ENCODE results near the gene PSG4.
"Not testable (repeated sequence)": the region's sequence is repeated elsewhere in the genome, so short reads cannot be mapped to it uniquely, and the experiment has no call there.

The PSG4 gene

DNA sequence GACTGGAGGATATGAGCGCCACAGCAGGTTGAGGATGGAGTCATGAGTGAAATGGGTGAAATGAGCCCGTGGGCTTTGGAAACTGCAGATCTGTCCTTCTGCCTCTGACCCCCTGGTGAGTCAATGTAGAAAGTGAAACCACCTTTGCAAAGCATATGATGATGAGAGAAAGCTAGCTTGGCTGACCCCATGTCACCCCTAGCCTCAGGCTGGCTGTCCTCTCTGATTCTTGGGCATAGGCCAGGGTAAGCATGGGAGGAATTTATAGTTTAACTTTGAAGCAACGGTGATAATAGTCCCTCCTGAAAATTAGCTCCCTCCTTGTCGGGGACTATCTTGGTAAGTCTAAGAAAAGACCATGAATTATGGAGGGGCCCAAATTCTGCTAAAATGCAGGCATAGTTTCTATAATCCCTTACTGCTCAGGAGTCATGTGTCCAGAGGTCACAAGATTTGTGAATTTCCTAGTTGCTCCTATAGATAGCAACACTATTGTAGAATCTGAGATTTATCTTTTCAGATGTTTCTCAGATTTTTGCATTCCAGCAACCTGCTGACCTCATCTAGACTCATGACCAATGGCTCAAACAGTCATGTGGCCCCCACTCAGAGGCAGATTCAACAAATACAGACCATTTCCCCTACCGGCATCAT is 18.9 kb upstream of the PSG4 start:
- peaks cover 17% of the 10 kb centered on the region for H3K9me3 Mint-ChIP-seq
- not testable (repeated sequence) for DNase-seq (ENCODE audit: low spot score in 2 of 2); H3K27me3 Mint-ChIP-seq; H3K4me3 Mint-ChIP-seq; H3K27ac Mint-ChIP-seq (ENCODE audit: low read depth); H3K4me1 Mint-ChIP-seq; ATAC-seq (replicated peaks; ENCODE audit: extremely low read depth, poor library complexity, severe bottlenecking); H3K36me3 Mint-ChIP-seq (ENCODE audit: insufficient read depth)

DNA sequence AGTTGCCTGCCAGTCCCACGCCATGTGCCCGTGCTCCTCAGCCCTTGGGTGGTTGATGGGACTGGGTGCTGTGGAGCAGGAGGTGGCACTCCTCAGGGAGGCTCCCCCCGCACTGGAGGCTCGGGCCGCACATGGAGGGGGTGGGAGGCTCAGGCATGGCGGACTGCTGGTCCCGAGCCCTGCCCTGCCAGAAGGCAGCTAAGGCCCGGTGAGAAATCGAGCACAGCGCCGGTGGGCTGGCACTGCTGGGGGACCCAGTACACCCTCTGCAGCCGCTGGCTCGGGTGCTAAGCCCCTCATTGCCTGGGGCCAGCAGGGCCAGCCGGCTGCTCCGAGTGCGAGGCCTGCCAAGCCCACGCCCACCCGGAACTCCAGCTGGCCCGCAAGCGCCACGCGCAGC is 16.5 kb upstream of the PSG4 start:
- H3K36me3 Mint-ChIP-seq (ENCODE audit: insufficient read depth); ATAC-seq (replicated peaks; ENCODE audit: extremely low read depth, poor library complexity, severe bottlenecking); H3K4me1 Mint-ChIP-seq; H3K4me3 Mint-ChIP-seq; H3K27ac Mint-ChIP-seq (ENCODE audit: low read depth); DNase-seq (ENCODE audit: low spot score in 2 of 2): not testable (repeated sequence)
- H3K27me3 Mint-ChIP-seq, result peaks cover 10% of the 10 kb centered on the region
- H3K9me3 Mint-ChIP-seq, result peaks cover 14% of the 10 kb centered on the region

DNA sequence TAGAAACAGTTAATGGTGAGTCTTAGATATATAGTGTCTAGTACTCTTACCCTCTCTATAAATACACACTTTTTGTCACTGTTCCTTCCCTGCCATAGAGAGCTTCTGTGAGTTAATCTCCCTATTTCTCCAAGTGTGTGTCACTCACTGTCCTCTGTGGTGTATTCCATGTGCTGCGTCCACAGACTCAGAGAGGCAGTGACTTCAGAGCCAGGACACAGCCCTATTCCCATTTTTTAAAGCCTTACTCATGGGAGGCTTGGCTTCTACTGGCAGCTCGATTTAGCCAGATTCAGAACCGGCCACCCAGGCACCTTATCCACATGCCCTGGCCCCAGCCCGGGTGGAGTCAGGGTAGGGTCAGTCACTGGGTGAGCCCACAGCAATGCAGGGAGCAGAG is 13.7 kb upstream of the PSG4 start:
- not testable (repeated sequence) for ATAC-seq (replicated peaks; ENCODE audit: extremely low read depth, poor library complexity, severe bottlenecking); H3K36me3 Mint-ChIP-seq (ENCODE audit: insufficient read depth)

GRCh38 chr19:43215881-43216280 is 10.4 kb upstream of the PSG4 start:
- H3K27me3 Mint-ChIP-seq, result peaks cover 25% of the 10 kb centered on the region
- H3K4me1 Mint-ChIP-seq; H3K9me3 Mint-ChIP-seq; H3K27ac Mint-ChIP-seq (ENCODE audit: low read depth); DNase-seq (ENCODE audit: low spot score in 2 of 2); H3K4me3 Mint-ChIP-seq; H3K36me3 Mint-ChIP-seq (ENCODE audit: insufficient read depth); ATAC-seq (replicated peaks; ENCODE audit: extremely low read depth, poor library complexity, severe bottlenecking): not testable (repeated sequence)

More for the DNA sequence above, 13.7 kb upstream of the PSG4 start:
- H3K27me3 Mint-ChIP-seq, result peaks cover 21% of the 10 kb centered on the region
- not testable (repeated sequence) for H3K4me1 Mint-ChIP-seq; DNase-seq (ENCODE audit: low spot score in 2 of 2); H3K27ac Mint-ChIP-seq (ENCODE audit: low read depth); H3K4me3 Mint-ChIP-seq; H3K9me3 Mint-ChIP-seq

- no peak for ATAC-seq (replicated peaks; ENCODE audit: extremely low read depth, poor library complexity, severe bottlenecking)
- Mint-ChIP-seq H3K36me3 (ENCODE audit: insufficient read depth) (no peaks in the 10 kb centered on the region), H3K4me3 (no peak overlapping the region), H3K4me1 (no peaks in the 10 kb centered on the region), H3K27me3 (peaks cover 37% of the 10 kb centered on the region), H3K9me3 (no peaks in the 10 kb centered on the region), H3K27ac (ENCODE audit: low read depth) (no peak overlapping the region)
- no peak for DNase-seq (ENCODE audit: low spot score in 2 of 2)
These were observed 2.6 kb upstream of the PSG4 start for GRCh38 chr19:43207991-43208390.

- peaks cover 37% of the 10 kb centered on the region for H3K27me3 Mint-ChIP-seq
- H3K27ac Mint-ChIP-seq (ENCODE audit: low read depth); H3K4me3 Mint-ChIP-seq; H3K4me1 Mint-ChIP-seq; ATAC-seq (replicated peaks; ENCODE audit: extremely low read depth, poor library complexity, severe bottlenecking); H3K36me3 Mint-ChIP-seq (ENCODE audit: insufficient read depth); H3K9me3 Mint-ChIP-seq: not testable (repeated sequence)
- peak in 1 of 2 donors; percentile 21 for DNase-seq (ENCODE audit: low spot score in 2 of 2)
These were observed 1.7 kb upstream of the PSG4 start for GRCh38 chr19:43207174-43207573.

DNA sequence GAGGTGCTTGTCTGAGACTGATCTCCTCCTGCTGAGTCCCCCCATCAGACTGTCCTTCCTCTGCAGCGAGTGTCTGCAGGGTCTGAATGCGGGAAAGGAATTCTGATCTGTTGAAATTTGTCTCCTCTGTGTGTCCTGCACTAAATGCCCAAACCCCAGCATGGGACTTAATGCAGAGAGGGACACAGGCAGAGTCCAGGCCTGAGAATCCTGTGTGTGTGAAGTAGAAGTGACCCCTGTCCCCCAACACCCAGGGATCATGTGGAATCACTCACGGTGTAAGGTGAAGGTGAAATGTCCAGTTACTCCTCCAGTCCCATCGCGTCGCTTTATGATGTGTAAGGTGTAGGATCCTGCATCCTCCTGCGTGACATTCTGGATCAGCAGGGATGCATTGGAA is 1.8 kb downstream of the PSG4 start:
- not testable (repeated sequence) for H3K36me3 Mint-ChIP-seq (ENCODE audit: insufficient read depth); ATAC-seq (replicated peaks; ENCODE audit: extremely low read depth, poor library complexity, severe bottlenecking); DNase-seq (ENCODE audit: low spot score in 2 of 2); H3K27ac Mint-ChIP-seq (ENCODE audit: low read depth); H3K4me1 Mint-ChIP-seq; H3K4me3 Mint-ChIP-seq; H3K9me3 Mint-ChIP-seq
- peaks cover 40% of the 10 kb centered on the region for H3K27me3 Mint-ChIP-seq

GRCh38 chr19:43201891-43202290 is 3.5 kb downstream of the PSG4 start:
- DNase-seq (ENCODE audit: low spot score in 2 of 2); ATAC-seq (replicated peaks; ENCODE audit: extremely low read depth, poor library complexity, severe bottlenecking); H3K36me3 Mint-ChIP-seq (ENCODE audit: insufficient read depth); H3K27ac Mint-ChIP-seq (ENCODE audit: low read depth); H3K4me3 Mint-ChIP-seq; H3K9me3 Mint-ChIP-seq; H3K4me1 Mint-ChIP-seq: not testable (repeated sequence)
- peaks cover 41% of the 10 kb centered on the region for H3K27me3 Mint-ChIP-seq

GRCh38 chr19:43201337-43201801 is 4.1 kb downstream of the PSG4 start:
- not testable (repeated sequence) for H3K9me3 Mint-ChIP-seq; H3K27ac Mint-ChIP-seq (ENCODE audit: low read depth); H3K4me3 Mint-ChIP-seq; H3K36me3 Mint-ChIP-seq (ENCODE audit: insufficient read depth); DNase-seq (ENCODE audit: low spot score in 2 of 2); ATAC-seq (replicated peaks; ENCODE audit: extremely low read depth, poor library complexity, severe bottlenecking); H3K4me1 Mint-ChIP-seq
- H3K27me3 Mint-ChIP-seq, result peaks cover 37% of the 10 kb centered on the region

DNA sequence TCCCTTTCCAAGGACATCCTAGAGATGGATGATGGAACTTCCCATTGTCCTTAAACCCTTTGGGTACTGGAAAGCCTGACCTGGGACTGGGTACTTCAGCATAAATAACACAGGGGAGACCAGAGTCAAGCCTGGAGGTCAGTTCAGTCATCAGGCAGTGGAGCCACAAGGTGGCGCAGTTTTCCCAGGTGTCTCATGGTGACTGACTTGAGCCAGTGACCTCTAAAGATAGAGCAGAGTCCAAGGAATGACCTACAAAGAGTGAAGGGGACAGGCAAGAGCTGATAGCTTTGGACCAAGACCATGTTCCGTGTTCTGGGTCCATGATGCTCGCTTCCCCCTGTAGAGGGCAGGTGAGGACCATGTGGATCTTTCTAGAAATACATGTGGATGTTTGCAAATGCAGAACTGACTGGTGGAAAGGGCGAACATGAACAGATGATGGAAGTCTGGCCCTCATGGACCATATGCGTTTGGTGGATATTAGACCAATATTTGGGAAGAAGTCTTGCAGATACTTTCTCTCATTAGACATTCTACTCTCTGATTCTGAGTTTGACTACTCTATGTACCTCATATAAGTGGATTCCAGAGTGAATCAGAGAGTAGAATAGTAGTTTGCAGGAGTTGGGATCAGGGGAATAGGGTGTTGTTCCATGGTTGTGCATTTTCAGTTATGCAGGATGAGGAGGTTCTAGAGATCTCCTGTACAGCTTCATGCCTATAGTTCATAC is 6.6 kb downstream of the PSG4 start:
- ATAC-seq (replicated peaks; ENCODE audit: extremely low read depth, poor library complexity, severe bottlenecking); H3K4me3 Mint-ChIP-seq; DNase-seq (ENCODE audit: low spot score in 2 of 2); H3K4me1 Mint-ChIP-seq; H3K36me3 Mint-ChIP-seq (ENCODE audit: insufficient read depth); H3K9me3 Mint-ChIP-seq; H3K27ac Mint-ChIP-seq (ENCODE audit: low read depth): not testable (repeated sequence)
- H3K27me3 Mint-ChIP-seq, result peaks cover 49% of the 10 kb centered on the region

DNA sequence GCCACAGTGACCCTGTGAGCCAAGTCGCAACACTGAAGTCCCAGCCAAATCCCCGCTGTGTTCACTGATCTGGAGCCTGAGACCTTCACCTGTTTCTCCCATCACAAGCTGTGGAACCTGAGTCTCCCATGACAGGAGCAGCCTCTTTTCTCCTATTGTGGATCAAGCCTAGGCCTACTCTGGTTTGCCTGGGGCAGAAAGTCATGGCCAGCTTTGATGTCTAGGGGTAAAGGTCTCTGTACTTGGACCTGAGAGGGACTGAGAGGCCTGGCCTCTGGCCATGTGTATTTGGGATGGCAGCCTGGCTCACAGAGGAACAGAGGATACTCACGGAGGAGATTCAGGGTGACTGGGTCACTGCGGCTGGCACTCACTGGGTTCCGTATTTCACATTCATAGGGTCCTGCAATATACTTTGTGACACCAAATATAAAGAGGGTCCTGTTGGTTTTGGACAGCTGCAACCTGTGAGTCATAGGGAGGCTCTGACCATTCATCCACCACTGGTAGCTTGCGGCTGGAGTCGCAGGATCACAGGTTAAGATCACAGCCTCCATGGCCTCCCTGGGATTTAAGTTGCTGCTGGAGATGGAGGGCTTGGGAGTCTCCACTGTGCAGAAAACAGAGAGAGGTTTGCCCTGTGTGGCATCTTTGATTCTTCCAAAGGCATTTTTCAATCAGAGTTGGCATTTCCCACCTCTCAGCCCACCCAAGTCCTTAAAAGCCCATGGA is 7.6 kb downstream of the PSG4 start:
- H3K36me3 Mint-ChIP-seq (ENCODE audit: insufficient read depth); DNase-seq (ENCODE audit: low spot score in 2 of 2); H3K27ac Mint-ChIP-seq (ENCODE audit: low read depth); ATAC-seq (replicated peaks; ENCODE audit: extremely low read depth, poor library complexity, severe bottlenecking); H3K9me3 Mint-ChIP-seq; H3K4me3 Mint-ChIP-seq; H3K4me1 Mint-ChIP-seq: not testable (repeated sequence)
- H3K27me3 Mint-ChIP-seq, result peaks cover 55% of the 10 kb centered on the region

- DNase-seq (ENCODE audit: low spot score in 2 of 2); ATAC-seq (replicated peaks; ENCODE audit: extremely low read depth, poor library complexity, severe bottlenecking); H3K4me3 Mint-ChIP-seq; H3K27ac Mint-ChIP-seq (ENCODE audit: low read depth); H3K4me1 Mint-ChIP-seq; H3K9me3 Mint-ChIP-seq; H3K36me3 Mint-ChIP-seq (ENCODE audit: insufficient read depth): not testable (repeated sequence)
- H3K27me3 Mint-ChIP-seq, result peaks cover 78% of the 10 kb centered on the region
These were observed 11.0 kb downstream of the PSG4 start for GRCh38 chr19:43194397-43194796.
